Right hindlimb (tissue), 1 donor: ENCODE results near the gene PARM1.
"Not testable (repeated sequence)": the region's sequence is repeated elsewhere in the genome, so short reads cannot be mapped to it uniquely, and the experiment has no call there.

Experiments
- DNase-seq: peaks from one replicate; pipeline ENCODE4 v3.0.0-alpha.2; 2018

The PARM1 gene

GRCh38 chr4:74994436-74994835 is 61.5 kb downstream of the PARM1 start:
- not testable (repeated sequence) for DNase-seq

GRCh38 chr4:74996996-74997395 is 64.1 kb downstream of the PARM1 start:
- no peak for DNase-seq

- DNase-seq, result no peak
Measured at GRCh38 chr4:74997948-74998729, 65.2 kb downstream of the PARM1 start.

- no peak for DNase-seq
Measured at GRCh38 chr4:74999714-75000309, 66.9 kb downstream of the PARM1 start.

GRCh38 chr4:75001871-75002270 is 69.0 kb downstream of the PARM1 start:
- no peak for DNase-seq

- DNase-seq, result no peak
Measured at GRCh38 chr4:75002381-75002780, 69.5 kb downstream of the PARM1 start.

- no peak for DNase-seq
Measured at GRCh38 chr4:75003979-75004378, 71.1 kb downstream of the PARM1 start.

- DNase-seq, result peak; percentile 75
Measured at GRCh38 chr4:75004755-75005668, 72.1 kb downstream of the PARM1 start.

- DNase-seq, result no peak
Measured at GRCh38 chr4:75005727-75006126, 72.8 kb downstream of the PARM1 start.

- DNase-seq, result no peak
Measured at GRCh38 chr4:75007891-75008290, 75.0 kb downstream of the PARM1 start.

- no peak for DNase-seq
Measured at GRCh38 chr4:75009138-75009537, 76.2 kb downstream of the PARM1 start.

- no peak for DNase-seq
Measured at GRCh38 chr4:75011131-75011795, 78.3 kb downstream of the PARM1 start.

GRCh38 chr4:75015627-75016026 is 82.7 kb downstream of the PARM1 start:
- no peak for DNase-seq

- no peak for DNase-seq
Measured at GRCh38 chr4:75016472-75016871, 83.6 kb downstream of the PARM1 start.

GRCh38 chr4:75018811-75019479 is 86.0 kb downstream of the PARM1 start:
- DNase-seq, result no peak

- DNase-seq, result no peak
Measured at GRCh38 chr4:75025431-75025830, 92.5 kb downstream of the PARM1 start.

GRCh38 chr4:75028196-75028854 is 95.4 kb downstream of the PARM1 start:
- DNase-seq, result no peak

GRCh38 chr4:75030028-75030427 is 97.1 kb downstream of the PARM1 start:
- no peak for DNase-seq

GRCh38 chr4:75030649-75031235 is 97.8 kb downstream of the PARM1 start:
- no peak for DNase-seq

- DNase-seq, result no peak
Measured at GRCh38 chr4:75031775-75032174, 98.9 kb downstream of the PARM1 start.

- no peak for DNase-seq
Measured at GRCh38 chr4:75034523-75034922, 101.6 kb downstream of the PARM1 start.
